Right lung (tissue), 5 donors: ENCODE data around the gene PPP1R9B. TPM values are rescaled to one million over a fixed set of nuclear protein-coding genes. Genes with fewer than 3 reads are reported as not detected.

ENCODE experiments used
- DNase-seq, 2 donors: peaks; one replicate each; pipeline ENCODE4 v3.0.0-alpha.2; 2013
- polyA plus RNA-seq, 5 donors: library from polyadenylated mRNA; unstranded; fragments of 120-200 nt; gene quantifications; one replicate each; pipeline versions ENCODE4 v1.2.1 to v1.2.3, GENCODE V29; 2013; ENCODE audit warnings: inconsistent platforms in 1 of 5, low replicate concordance in 1 of 5; ENCODE audit not compliant: insufficient read length in 5 of 5, insufficient read depth in 1 of 5

The PPP1R9B gene
- polyA plus RNA-seq, 5 donors: 42.6 to 67.3 (median 50.7) TPM

- DNase-seq: no peak
These were observed 24.7 kb upstream of the PPP1R9B start for GRCh38 chr17:50175035-50175807.

GRCh38 chr17:50174444-50174843, 24.0 kb upstream of the PPP1R9B start:
- no peak for DNase-seq

GRCh38 chr17:50173335-50173941, 23.0 kb upstream of the PPP1R9B start:
- no peak for DNase-seq

GRCh38 chr17:50172936-50173334, 22.5 kb upstream of the PPP1R9B start:
- DNase-seq: no peak

- DNase-seq: no peak
These were observed 21.7 kb upstream of the PPP1R9B start for GRCh38 chr17:50172130-50172529.

GRCh38 chr17:50171371-50172071, 21.0 kb upstream of the PPP1R9B start:
- DNase-seq: no peak

- no peak for DNase-seq
These were observed 20.3 kb upstream of the PPP1R9B start for GRCh38 chr17:50170662-50171370.

- DNase-seq: no peak
These were observed 19.5 kb upstream of the PPP1R9B start for GRCh38 chr17:50169881-50170459.

GRCh38 chr17:50169121-50169764, 18.8 kb upstream of the PPP1R9B start:
- peak in 1 of 2 donors; percentile 76 for DNase-seq

- DNase-seq: no peak
These were observed 17.8 kb upstream of the PPP1R9B start for GRCh38 chr17:50168319-50168718.

- no peak for DNase-seq
These were observed 16.9 kb upstream of the PPP1R9B start for GRCh38 chr17:50167371-50167770.

GRCh38 chr17:50166518-50167181, 16.2 kb upstream of the PPP1R9B start:
- DNase-seq: no peak

- no peak for DNase-seq
These were observed 15.5 kb upstream of the PPP1R9B start, which contains the start of gene SGCA for GRCh38 chr17:50165867-50166517. TSS of gene SGCA (plus strand) at chr17:50166005. CDS start at chr17:50166041, 36 bp downstream.

- DNase-seq: no peak
These were observed 15.0 kb upstream of the PPP1R9B start for GRCh38 chr17:50165466-50165865.

GRCh38 chr17:50165066-50165465, 14.6 kb upstream of the PPP1R9B start:
- DNase-seq: no peak

- no peak for DNase-seq
These were observed 14.2 kb upstream of the PPP1R9B start for GRCh38 chr17:50164697-50164988.

GRCh38 chr17:50163843-50164696, 13.6 kb upstream of the PPP1R9B start:
- DNase-seq: no peak

GRCh38 chr17:50162466-50163254, 12.2 kb upstream of the PPP1R9B start:
- no peak for DNase-seq
